ENCODE results near the gene PLA2G4A.

PLA2G4A gene

GRCh38 chr1:186828611-186829454 is at the start of gene PLA2G4A:
Gene PLA2G4A (plus strand): TSS chr1:186828949. CDS start chr1:186854355, 25,406 bp downstream.
- DNase-seq: no peak

- DNase-seq: no peak
Measured at GRCh38 chr1:186780076-186780475, 48.7 kb upstream of the PLA2G4A start.

- DNase-seq: no peak
Measured at GRCh38 chr1:186781730-186782129, 47.0 kb upstream of the PLA2G4A start.

GRCh38 chr1:186782791-186783190 is 46.0 kb upstream of the PLA2G4A start:
- no peak for DNase-seq

GRCh38 chr1:186783193-186783592 is 45.6 kb upstream of the PLA2G4A start:
- no peak for DNase-seq

GRCh38 chr1:186785503-186785902 is 43.2 kb upstream of the PLA2G4A start:
- no peak for DNase-seq

- DNase-seq: no peak
Measured at GRCh38 chr1:186790101-186790500, 38.6 kb upstream of the PLA2G4A start.

- DNase-seq: no peak
Measured at GRCh38 chr1:186792870-186793581, 35.7 kb upstream of the PLA2G4A start.

- no peak for DNase-seq
Measured at GRCh38 chr1:186793582-186793927, 35.2 kb upstream of the PLA2G4A start.

GRCh38 chr1:186798960-186799688 is 29.6 kb upstream of the PLA2G4A start:
- no peak for DNase-seq

GRCh38 chr1:186799689-186800054 is 29.1 kb upstream of the PLA2G4A start:
- no peak for DNase-seq

GRCh38 chr1:186802388-186802787 is 26.4 kb upstream of the PLA2G4A start:
- no peak for DNase-seq

GRCh38 chr1:186804679-186805078 is 24.1 kb upstream of the PLA2G4A start:
- DNase-seq: no peak

- DNase-seq: no peak
Measured at GRCh38 chr1:186806477-186806876, 22.3 kb upstream of the PLA2G4A start.

- DNase-seq: no peak
Measured at GRCh38 chr1:186807163-186807562, 21.6 kb upstream of the PLA2G4A start.

- DNase-seq: no peak
Measured at GRCh38 chr1:186811892-186812291, 16.9 kb upstream of the PLA2G4A start.

GRCh38 chr1:186812570-186812969 is 16.2 kb upstream of the PLA2G4A start:
- no peak for DNase-seq

GRCh38 chr1:186813420-186813819 is 15.3 kb upstream of the PLA2G4A start:
- DNase-seq: no peak

GRCh38 chr1:186819126-186819525 is 9.6 kb upstream of the PLA2G4A start:
- no peak for DNase-seq

- no peak for DNase-seq
Measured at GRCh38 chr1:186819563-186819962, 9.2 kb upstream of the PLA2G4A start.

GRCh38 chr1:186829686-186830587 is 1.2 kb downstream of the PLA2G4A start:
- DNase-seq: no peak

GRCh38 chr1:186831168-186831567 is 2.4 kb downstream of the PLA2G4A start:
- no peak for DNase-seq
